ENCODE results near the gene LRRC63.
"Not testable (repeated sequence)": the region's sequence is repeated elsewhere in the genome, so short reads cannot be mapped to it uniquely, and the experiment has no call there.

The LRRC63 gene

GRCh38 chr13:46274094-46274698 is 62.5 kb downstream of the LRRC63 start:
- no peak for DNase-seq

DNA sequence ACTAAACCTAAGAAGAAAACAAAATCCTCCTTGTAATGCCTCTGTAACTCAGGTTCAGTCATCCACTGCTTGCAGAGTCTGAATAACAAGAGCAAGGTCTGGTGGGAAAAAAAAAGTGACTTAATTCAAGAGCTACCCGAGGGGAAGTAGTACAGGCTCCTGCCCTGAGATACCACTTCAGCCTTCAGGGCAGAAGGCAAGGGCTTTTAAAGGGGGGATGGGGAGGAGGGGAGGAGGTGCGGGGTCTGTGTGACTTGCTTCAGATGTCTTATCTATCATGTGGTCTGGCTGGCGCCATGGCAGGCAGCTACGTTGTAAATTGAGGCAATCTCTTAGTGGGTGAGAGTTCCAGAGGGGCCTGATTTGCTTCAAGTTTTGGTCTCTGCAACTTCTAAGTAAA is 66.7 kb downstream of the LRRC63 start:
- no peak for DNase-seq

DNA sequence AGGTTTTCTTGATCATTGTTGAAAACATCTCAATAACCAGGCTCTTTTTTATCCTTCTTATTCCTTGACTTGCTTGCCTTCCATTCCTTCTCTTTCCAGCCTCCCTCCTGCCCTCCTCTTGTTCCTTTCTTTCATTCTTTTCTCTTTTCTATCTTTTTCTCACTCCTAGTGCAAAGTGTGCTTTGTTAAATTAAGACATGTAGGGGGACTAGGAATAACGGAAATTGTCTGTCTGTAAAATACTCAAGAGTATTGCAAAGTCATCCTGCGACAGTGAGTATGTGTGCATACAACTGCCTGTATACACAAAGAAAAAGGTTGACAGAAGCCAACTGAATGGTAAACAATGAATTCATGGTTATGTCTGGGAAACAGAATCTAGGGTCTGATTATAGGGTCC is 70.1 kb downstream of the LRRC63 start:
- no peak for DNase-seq

GRCh38 chr13:46283912-46284824 is 72.4 kb downstream of the LRRC63 start:
- not testable (repeated sequence) for DNase-seq

GRCh38 chr13:46286972-46287371 is 75.2 kb downstream of the LRRC63 start:
- no peak for DNase-seq

- DNase-seq: peak; percentile 51
Measured at GRCh38 chr13:46288570-46289259, 77.0 kb downstream of the LRRC63 start.

DNA sequence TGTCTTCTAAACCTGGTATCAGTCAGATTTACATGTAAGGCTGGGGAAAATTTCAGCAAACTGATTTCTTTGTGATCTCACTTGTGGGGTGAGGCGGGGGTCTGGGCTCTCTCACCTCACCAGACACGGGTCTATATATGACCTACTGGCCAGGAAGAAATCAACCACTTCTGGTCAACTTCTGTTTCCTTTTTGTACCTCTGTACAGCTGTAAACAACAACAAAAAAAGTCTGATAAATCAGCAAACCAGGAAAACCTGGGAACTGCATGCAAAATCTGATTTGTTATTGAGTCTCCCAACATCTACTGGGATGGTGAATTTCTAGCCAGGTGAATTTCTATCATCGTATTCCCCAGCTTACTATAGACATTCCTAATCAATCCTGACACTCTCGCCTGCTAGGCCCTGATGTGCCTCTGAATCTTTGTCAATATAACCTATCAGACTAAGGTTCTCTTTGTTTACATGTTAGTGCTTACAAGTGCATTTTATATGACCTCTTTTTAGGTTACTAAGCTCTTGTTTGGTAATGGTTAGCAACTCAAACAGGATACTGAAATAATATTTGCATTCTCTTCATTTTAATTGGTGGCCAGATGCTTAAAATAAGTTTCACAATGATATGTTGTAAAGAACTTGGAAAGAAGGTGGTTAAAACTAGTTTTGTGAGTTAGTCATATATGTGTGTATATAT is 77.7 kb downstream of the LRRC63 start:
- no peak for DNase-seq

DNA sequence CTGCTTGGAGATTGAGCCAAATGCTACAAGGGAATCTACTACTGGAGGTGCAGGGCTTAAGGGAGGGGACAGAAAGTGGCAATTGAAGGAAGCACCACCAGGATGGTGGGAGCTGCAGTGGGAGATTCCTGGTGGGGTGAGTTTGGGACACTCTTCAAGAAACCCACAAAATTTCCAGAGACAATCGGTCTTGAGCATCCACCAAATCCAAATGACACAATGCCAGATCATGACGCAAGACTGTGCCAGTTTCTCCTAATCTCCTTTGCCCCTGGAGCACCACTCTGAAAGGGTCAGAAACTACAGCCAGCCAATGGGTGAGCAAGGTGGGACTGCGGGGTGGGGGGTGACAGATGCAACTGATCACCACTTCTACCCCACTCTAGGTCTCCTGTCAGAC is 78.7 kb downstream of the LRRC63 start:
- DNase-seq: no peak

DNA sequence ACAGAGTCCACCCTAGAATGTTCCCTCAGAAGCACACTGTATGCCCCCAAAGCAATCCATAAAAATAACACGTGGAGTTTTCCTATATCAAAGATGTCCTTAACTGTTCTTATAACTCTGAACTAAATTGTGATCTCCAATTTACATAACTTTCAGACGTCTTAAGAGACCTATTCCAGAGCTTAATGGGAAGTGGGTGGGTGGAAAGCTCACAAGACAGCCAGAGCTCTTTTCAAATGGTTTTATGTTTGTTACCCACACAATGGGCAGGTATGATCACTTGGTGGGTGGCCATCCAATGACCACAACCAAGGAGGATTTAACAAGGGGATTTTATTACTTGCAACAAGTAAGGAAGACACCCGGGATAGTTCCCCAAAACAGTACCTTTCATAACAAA is 81.7 kb downstream of the LRRC63 start:
- DNase-seq: no peak

GRCh38 chr13:46295491-46296114 is 83.9 kb downstream of the LRRC63 start:
- DNase-seq: no peak

- peak; percentile 98 for DNase-seq
Measured at GRCh38 chr13:46296115-46296822, 84.5 kb downstream of the LRRC63 start.

GRCh38 chr13:46296921-46297320 is 85.2 kb downstream of the LRRC63 start:
- DNase-seq: peak; percentile 98

DNA sequence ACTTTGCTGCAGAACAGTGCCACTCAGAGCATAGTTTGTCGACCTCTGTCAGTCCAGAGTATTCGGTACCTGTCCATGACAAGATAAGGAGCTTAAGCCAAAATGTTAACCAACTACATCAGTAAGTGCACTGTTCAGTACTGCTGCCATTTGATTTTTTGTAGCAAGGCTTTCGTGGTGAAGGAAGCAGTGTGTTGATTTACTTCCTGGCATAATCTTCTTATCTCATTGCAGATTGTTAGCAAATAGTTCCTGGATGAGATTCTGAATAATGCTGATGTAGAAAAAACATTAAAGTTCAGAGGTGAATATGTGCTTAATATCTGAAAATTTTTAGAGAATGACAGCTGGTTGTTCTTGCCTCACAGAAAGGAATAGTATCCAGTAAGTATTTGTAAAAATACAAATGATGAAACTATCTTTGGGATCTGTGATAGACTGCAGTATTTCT is 85.7 kb downstream of the LRRC63 start:
- DNase-seq: peak; percentile 57

- DNase-seq: no peak
Measured at GRCh38 chr13:46303742-46304385, 92.1 kb downstream of the LRRC63 start.

DNA sequence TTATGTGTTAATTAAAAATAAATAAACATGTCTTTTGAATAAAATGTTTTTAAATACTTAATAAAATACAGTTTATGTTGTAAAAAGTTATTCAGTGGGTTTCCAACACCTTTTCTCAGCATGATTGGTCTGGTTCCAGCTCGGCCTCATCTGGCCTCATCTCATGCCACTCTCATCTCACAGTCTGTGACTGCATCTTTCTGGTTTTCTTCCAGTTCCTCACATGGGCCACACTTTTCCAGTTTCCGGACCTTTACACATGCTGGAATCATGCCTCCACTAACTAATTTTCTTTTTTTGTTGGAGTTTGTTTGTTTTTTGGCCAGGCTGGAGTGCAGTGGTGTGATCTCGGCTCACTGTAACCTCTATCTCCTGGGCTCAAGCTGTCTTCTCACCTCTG is 92.8 kb downstream of the LRRC63 start:
- DNase-seq: no peak

DNA sequence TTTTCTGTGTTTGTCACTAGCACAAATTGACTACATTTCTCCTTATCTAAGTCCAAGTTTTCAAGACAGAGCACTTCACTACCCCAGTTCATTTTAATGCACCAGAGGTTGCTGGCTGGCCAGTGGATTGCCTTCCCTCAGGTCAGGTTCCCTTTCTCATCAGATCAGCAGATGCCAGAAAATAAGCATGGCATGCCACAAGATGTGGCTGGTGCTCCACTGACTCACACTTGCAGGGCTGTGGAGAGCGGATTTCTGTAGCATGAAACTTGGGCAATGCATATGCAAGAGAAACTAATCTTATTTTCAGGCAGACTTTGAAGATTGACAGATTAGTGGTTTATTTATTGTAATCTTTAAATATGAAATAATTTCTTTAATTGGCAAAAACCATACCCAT is 95.8 kb downstream of the LRRC63 start:
- DNase-seq: no peak

DNA sequence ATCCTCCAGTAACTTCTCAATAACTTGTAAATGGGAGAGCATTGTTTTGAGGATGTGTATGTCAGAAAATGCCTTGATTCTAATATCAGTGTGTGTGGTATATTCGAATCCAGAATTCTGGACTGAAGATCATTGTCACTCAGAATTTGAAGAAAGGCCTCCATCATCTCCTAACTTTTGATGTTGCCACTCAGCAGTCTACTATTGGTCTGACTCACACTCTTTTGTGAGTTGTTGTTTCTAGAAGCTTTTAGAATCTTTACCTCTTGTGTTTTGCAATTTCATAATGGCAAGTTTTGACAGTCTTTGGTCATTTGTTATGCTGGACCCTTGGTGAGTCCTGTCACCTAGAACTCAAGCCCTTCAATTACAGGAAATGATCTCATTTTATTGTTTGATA is 98.3 kb downstream of the LRRC63 start:
- no peak for DNase-seq

- DNase-seq: no peak
Measured at GRCh38 chr13:46311217-46311616, 99.5 kb downstream of the LRRC63 start.

DNA sequence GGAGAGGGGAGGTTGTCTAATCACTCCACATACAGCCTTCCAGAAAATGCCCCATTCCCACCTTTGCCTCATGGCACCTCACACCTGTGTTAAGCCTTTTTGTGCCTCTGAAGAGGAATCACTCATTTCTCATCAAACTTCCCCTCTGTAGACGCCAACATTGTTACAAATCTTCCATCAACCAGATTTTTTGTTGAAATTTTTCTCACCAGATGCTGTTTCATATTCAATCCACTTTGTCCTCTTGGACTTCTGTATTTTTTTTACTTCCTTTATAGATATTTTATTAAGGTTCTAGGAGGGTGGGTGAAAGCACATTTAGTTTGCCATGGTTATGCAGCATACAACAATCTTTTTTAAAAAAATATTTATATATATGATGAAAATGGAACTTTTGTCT is 101.3 kb downstream of the LRRC63 start:
- no peak for DNase-seq

- no peak for DNase-seq
Measured at GRCh38 chr13:46313432-46314257, 101.9 kb downstream of the LRRC63 start.

- no peak for DNase-seq
Measured at GRCh38 chr13:46314587-46314986, 102.9 kb downstream of the LRRC63 start.

Data from fibroblast of skin of right quadriceps (primary cell).